MM.1S (cell line): ENCODE data around the gene PTGR3.

ENCODE experiments used
- DNase-seq: peaks from one replicate; pipeline ENCODE4 v3.0.0-alpha.2; 2015
- H2AFZ ChIP-seq: fragments of 300-600 bp; sonication (generic); 2 replicates; pipeline ENCODE4 v1.6.0; 2016; ENCODE audit warnings: antibody characterized with exemption, low read length
- H3F3A ChIP-seq: fragments of 300-600 bp; sonication (generic); 2 replicates; pipeline ENCODE4 v1.6.1; 2016; ENCODE audit warnings: mild to moderate bottlenecking, antibody characterized with exemption, low read length, moderate library complexity, mixed read lengths; ENCODE audit not compliant: insufficient read depth
- H3K27ac ChIP-seq: fragments of 300-600 bp; sonication (generic); 2 replicates; pipeline ENCODE4 v1.5.1; 2016; ENCODE audit warnings: mild to moderate bottlenecking, low read length
- H3K27me3 ChIP-seq: fragments of 300-600 bp; sonication (generic); replicated peaks from 2 replicates; pipeline ENCODE4 v1.6.0; 2016; ENCODE audit warnings: low read length; ENCODE audit not compliant: insufficient read depth
- H3K36me3 ChIP-seq: fragments of 300-600 bp; sonication (generic); replicated peaks from 2 replicates; pipeline ENCODE4 v1.6.1; 2016; ENCODE audit warnings: mild to moderate bottlenecking, low read length, mixed read lengths; ENCODE audit not compliant: insufficient read depth
- H3K4me1 ChIP-seq: fragments of 300-600 bp; sonication (generic); 2 replicates; pipeline ENCODE4 v1.6.1; 2016; ENCODE audit warnings: low read length, mixed read lengths
- H3K4me2 ChIP-seq: fragments of 300-600 bp; sonication (generic); 2 replicates; pipeline ENCODE4 v1.6.0; 2016; ENCODE audit warnings: low read depth, low read length
- H3K4me3 ChIP-seq: fragments of 300-600 bp; sonication (generic); 2 replicates; pipeline ENCODE4 v1.5.1; 2016; ENCODE audit warnings: low read length, mixed read lengths
- H3K79me2 ChIP-seq: fragments of 300-600 bp; sonication (generic); 2 replicates; pipeline ENCODE4 v1.6.1; 2016; ENCODE audit warnings: mixed run types, low read length, mixed read lengths
- H3K9ac ChIP-seq: fragments of 300-600 bp; sonication (generic); 2 replicates; pipeline ENCODE4 v1.6.1; 2016; ENCODE audit warnings: low read length, mixed read lengths
- H3K9me2 ChIP-seq: fragments of 300-600 bp; sonication (generic); replicated peaks from 2 replicates; pipeline ENCODE4 v1.6.1; 2016; ENCODE audit warnings: mild to moderate bottlenecking, low read length, mixed read lengths; ENCODE audit not compliant: insufficient read depth
- H3K9me3 ChIP-seq: fragments of 300-600 bp; sonication (generic); replicated peaks from 2 replicates; pipeline ENCODE4 v1.6.1; 2016; ENCODE audit warnings: mild to moderate bottlenecking, low read length, mixed read lengths; ENCODE audit not compliant: insufficient read depth
- H4K20me1 ChIP-seq: fragments of 300-600 bp; sonication (generic); 2 replicates; pipeline ENCODE4 v1.6.1; 2016; ENCODE audit warnings: mild to moderate bottlenecking, low read length, moderate library complexity, mixed read lengths; ENCODE audit not compliant: insufficient read depth
- CTCF ChIP-seq: fragments of 300-600 bp; sonication (generic); IDR thresholded peaks from 2 replicates; pipeline ENCODE4 v1.5.1; 2016; ENCODE audit warnings: antibody characterized with exemption, low read length, mixed read lengths
- EZH2 ChIP-seq: fragments of 300-600 bp; sonication (generic); optimal IDR thresholded peaks from 2 replicates; pipeline ENCODE3; 2017; ENCODE audit warnings: low read depth, mild to moderate bottlenecking, antibody characterized with exemption, low read length, mixed read lengths
- EZH2phosphoT487 ChIP-seq: fragments of 300-600 bp; sonication (generic); IDR thresholded peaks from 2 replicates; pipeline ENCODE4 v1.6.1; 2018; ENCODE audit warnings: antibody characterized with exemption, low read length

PTGR3 gene

GRCh38 chr18:75252136-75252535 lies 43.2 kb upstream of the PTGR3 start:
- Histone ChIP-seq H3K4me2 (no peak overlapping the region), H3K9me2 (no peaks in the 10 kb centered on the region), H2AFZ (no peak overlapping the region), H3F3A (no peaks in the 10 kb centered on the region), H3K9me3 (no peaks in the 10 kb centered on the region), H3K27me3 (no peaks in the 10 kb centered on the region), H3K79me2 (peaks cover 45% of the 10 kb centered on the region), H4K20me1 (no peaks in the 10 kb centered on the region), H3K9ac (no peak overlapping the region), H3K4me3 (no peak overlapping the region), H3K36me3 (no peaks in the 10 kb centered on the region), H3K4me1 (no peaks in the 10 kb centered on the region), H3K27ac (no peak overlapping the region)
- no peak for TF ChIP-seq EZH2phosphoT487
- no peak for TF ChIP-seq CTCF
- TF ChIP-seq EZH2 = no peak
- no peak for DNase-seq

- H3K9ac ChIP-seq = no peak overlapping the region
- H4K20me1 ChIP-seq = no peaks in the 10 kb centered on the region
- H3K4me1 ChIP-seq = no peaks in the 10 kb centered on the region
- H3K36me3 ChIP-seq = no peaks in the 10 kb centered on the region
- H3K27me3 ChIP-seq = no peaks in the 10 kb centered on the region
- peaks cover 43% of the 10 kb centered on the region for H3K79me2 ChIP-seq
- H2AFZ ChIP-seq = no peak overlapping the region
- H3F3A ChIP-seq = no peaks in the 10 kb centered on the region
- no peak overlapping the region for H3K4me2 ChIP-seq
- no peak for TF ChIP-seq EZH2phosphoT487
- TF ChIP-seq CTCF = no peak
- no peak for TF ChIP-seq EZH2
- H3K9me3 ChIP-seq = no peaks in the 10 kb centered on the region
- H3K4me3 ChIP-seq = no peak overlapping the region
- H3K9me2 ChIP-seq = no peaks in the 10 kb centered on the region
- no peak for DNase-seq
- H3K27ac ChIP-seq = no peak overlapping the region
Measured at GRCh38 chr18:75251466-75251865, 42.5 kb upstream of the PTGR3 start.

- no peaks in the 10 kb centered on the region for H3K4me1 ChIP-seq
- no peaks in the 10 kb centered on the region for H3K9me3 ChIP-seq
- no peak for TF ChIP-seq EZH2phosphoT487
- no peak for TF ChIP-seq EZH2
- no peak for TF ChIP-seq CTCF
- no peak overlapping the region for H3K4me3 ChIP-seq
- no peak for DNase-seq
- no peak overlapping the region for H3K27ac ChIP-seq
- no peaks in the 10 kb centered on the region for H3K36me3 ChIP-seq
- no peak overlapping the region for H3K9ac ChIP-seq
- H3F3A ChIP-seq = no peaks in the 10 kb centered on the region
- H3K9me2 ChIP-seq = no peaks in the 10 kb centered on the region
- peaks cover 38% of the 10 kb centered on the region for H3K79me2 ChIP-seq
- no peaks in the 10 kb centered on the region for H4K20me1 ChIP-seq
- no peaks in the 10 kb centered on the region for H3K27me3 ChIP-seq
- no peak overlapping the region for H2AFZ ChIP-seq
- H3K4me2 ChIP-seq = no peak overlapping the region
Measured at GRCh38 chr18:75250471-75250821, 41.5 kb upstream of the PTGR3 start.
